Measurements from ENCODE around the gene ATP6V0E2. TPM values are rescaled to one million over a fixed set of nuclear protein-coding genes. Genes with fewer than 3 reads are reported as not detected.
"Not testable (repeated sequence)": the region's sequence is repeated elsewhere in the genome, so short reads cannot be mapped to it uniquely, and the experiment has no call there.

Gene ATP6V0E2
- total RNA-seq, 1 donor = 30.0 TPM

DNA sequence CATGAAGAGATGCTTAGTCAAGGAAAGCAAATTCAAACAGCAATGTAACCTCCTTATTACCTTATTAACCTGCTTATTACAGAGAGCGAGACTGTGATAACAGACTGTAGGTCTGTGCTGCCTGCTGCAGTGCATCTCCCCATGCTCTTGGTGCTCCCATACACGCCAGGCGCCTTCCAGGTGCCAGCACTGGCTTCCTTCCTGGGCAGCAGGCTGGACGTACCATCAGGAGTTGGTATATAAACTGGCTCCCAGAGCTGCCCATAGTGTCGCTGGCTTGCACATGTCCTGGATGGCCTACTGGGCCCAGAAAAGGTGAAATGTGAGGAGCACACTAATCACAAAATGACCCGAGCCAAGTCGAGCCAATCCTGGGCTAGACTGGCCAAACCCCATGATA, 13.5 kb downstream of the ATP6V0E2 start:
- no peak overlapping the region for H3K4me3 ChIP-seq (ENCODE audit: low read length)
- no peaks in the 10 kb centered on the region for H3K27me3 ChIP-seq (ENCODE audit: insufficient read depth, low read length)
- no peaks in the 10 kb centered on the region for H3K4me1 ChIP-seq (ENCODE audit: insufficient read depth, low read length)
- H3K9me3 ChIP-seq (ENCODE audit: low read depth, low read length) = no peaks in the 10 kb centered on the region

DNA sequence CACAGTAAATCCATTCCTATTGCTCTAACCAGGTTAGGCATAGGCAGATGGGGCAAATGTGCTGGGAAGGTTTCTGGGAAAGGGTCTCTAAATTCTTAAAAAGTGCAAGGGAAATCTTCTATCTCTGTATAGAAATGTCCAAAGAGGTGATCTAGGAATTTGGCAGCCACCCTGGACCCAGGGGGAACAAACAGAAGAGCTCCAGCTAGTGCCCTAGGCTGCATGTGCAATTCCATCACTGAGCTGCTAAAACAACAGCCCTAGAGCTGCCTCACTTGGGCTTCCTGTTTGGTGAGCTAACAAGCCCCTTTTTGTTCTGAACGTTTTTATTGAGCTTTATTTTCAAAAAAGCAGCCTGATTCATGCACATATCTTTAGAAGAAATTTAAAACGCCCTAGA, 16.9 kb downstream of the ATP6V0E2 start:
- H3K27me3 ChIP-seq (ENCODE audit: insufficient read depth, low read length); H3K4me3 ChIP-seq (ENCODE audit: low read length); H3K9me3 ChIP-seq (ENCODE audit: low read depth, low read length); H3K4me1 ChIP-seq (ENCODE audit: insufficient read depth, low read length): not testable (repeated sequence)

DNA sequence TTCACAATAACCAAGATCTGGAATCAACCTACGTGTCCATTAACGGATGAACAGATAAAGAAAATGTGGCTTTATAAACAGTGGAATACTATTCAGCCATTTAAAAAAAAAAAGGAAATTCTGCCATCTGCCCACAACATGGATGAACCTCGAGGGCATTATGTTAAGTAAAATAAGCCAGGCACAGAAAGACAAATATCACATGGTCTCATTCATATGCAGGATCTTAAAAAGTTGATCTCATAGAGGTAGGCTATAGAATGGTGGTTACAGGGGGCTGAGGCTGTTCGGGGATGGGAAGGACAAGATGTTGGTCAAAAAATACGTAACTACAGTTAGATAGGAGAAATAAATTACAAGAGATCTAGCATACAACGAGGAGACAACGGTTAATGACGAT, 21.2 kb downstream of the ATP6V0E2 start:
- H3K9me3 ChIP-seq (ENCODE audit: low read depth, low read length); H3K4me1 ChIP-seq (ENCODE audit: insufficient read depth, low read length); H3K27me3 ChIP-seq (ENCODE audit: insufficient read depth, low read length); H3K4me3 ChIP-seq (ENCODE audit: low read length): not testable (repeated sequence)

DNA sequence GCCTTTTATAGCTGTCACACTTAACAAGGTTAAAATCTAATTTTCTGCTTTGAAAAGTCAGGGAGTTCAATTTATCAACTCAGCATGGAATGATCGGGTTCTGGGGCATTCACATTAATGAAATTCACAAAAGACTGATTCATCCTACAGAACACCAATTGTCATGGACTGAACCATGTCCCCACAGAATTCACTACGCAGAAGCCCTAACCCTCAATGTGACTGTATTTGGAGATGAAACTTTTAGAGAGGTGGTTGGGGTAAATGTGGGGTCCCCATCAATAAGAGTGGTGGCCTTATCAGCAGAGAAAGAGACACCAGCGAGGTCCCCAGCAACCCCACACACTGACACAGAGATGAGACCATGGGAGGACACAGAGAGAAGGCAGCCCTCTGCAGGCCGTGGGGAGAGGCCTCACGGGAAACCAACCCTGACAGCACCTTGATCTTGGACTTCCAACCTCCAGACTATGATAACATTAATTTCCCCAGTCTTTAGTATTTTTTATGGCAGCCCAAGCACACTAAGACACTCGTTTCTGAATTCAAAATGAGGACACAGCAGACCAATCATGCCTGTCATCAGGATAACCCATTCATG, 34.1 kb downstream of the ATP6V0E2 start:
- H3K27me3 ChIP-seq (ENCODE audit: insufficient read depth, low read length); H3K9me3 ChIP-seq (ENCODE audit: low read depth, low read length); H3K4me3 ChIP-seq (ENCODE audit: low read length); H3K4me1 ChIP-seq (ENCODE audit: insufficient read depth, low read length): not testable (repeated sequence)

DNA sequence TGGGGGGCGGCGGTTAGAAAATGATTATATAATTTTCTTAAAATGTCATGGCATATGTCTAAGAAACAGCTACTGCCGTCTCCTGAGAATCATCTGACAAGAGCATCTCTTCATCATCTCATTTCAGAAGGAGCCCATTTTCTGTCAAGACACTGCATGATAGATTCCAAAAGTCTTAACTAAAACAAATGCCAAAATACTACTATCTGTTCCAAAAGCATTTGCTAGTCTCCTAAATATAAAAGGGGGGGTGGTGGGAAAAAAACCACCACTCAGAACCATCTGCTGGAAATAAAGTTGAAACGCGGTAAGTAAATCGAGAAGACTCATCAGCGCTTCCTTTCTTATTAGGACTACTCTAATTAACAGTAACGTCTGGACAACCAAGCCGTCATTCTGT, 36.5 kb downstream of the ATP6V0E2 start:
- not testable (repeated sequence) for H3K4me3 ChIP-seq (ENCODE audit: low read length); H3K9me3 ChIP-seq (ENCODE audit: low read depth, low read length); H3K4me1 ChIP-seq (ENCODE audit: insufficient read depth, low read length); H3K27me3 ChIP-seq (ENCODE audit: insufficient read depth, low read length)

DNA sequence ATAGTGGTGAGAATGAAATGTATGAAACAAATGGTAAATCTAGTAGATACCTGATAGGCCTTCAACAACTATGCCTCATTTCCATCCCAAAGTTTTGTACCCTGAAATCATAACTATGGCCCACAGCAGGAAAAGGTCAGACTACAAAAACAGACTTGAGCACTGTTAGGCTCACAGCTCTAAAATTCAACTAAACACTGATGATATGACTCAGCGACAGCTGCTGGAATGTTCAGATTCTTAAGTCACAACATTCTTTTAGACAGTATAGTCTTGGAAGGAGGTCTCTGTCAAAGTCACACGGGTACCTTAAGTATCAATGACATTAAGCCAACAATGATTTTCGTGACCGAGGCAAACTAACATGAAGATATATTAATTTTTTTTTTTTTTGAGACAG, 38.4 kb downstream of the ATP6V0E2 start:
- H3K9me3 ChIP-seq (ENCODE audit: low read depth, low read length); H3K4me3 ChIP-seq (ENCODE audit: low read length); H3K27me3 ChIP-seq (ENCODE audit: insufficient read depth, low read length); H3K4me1 ChIP-seq (ENCODE audit: insufficient read depth, low read length): not testable (repeated sequence)

DNA sequence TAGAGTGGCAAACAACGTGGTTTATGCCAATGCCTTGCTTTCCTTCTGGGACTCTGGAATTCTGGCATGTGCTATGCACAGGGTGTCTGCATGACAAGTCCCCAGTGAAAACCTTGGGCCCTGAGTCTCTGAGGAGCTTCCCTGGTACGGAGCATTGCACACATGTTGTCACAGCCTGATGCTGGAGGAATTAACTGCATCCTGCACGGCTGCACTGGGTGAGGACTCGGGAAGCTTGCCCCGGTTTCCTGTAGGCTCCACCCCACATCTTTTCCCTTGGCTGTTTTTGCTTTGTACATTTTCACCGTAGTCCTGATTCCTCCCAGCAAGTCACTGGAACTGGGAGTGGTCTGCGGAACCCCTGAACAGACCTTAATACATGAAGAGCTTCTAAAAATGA, 52.6 kb downstream of the ATP6V0E2 start:
- H3K4me1 ChIP-seq (ENCODE audit: insufficient read depth, low read length) = not testable (repeated sequence)

More for the DNA sequence above, 52.6 kb downstream of the ATP6V0E2 start:
- not testable (repeated sequence) for H3K4me3 ChIP-seq (ENCODE audit: low read length); H3K27me3 ChIP-seq (ENCODE audit: insufficient read depth, low read length); H3K9me3 ChIP-seq (ENCODE audit: low read depth, low read length)

Other genes with a start within 250 kb of the ATP6V0E2 start
- gene ZNF467, start 100.4 kb upstream of the ATP6V0E2 start, total RNA-seq = 6.8 TPM
- gene ZNF862, start 35.6 kb upstream of the ATP6V0E2 start, total RNA-seq = 8.5 TPM

All from mononuclear cell (primary cell).